Astrocyte (in vitro differentiated cells and primary cell): ENCODE measurements around the gene AMMECR1. TPM values are rescaled to one million over a fixed set of nuclear protein-coding genes. Genes with fewer than 3 reads are reported as not detected.

Experiments
- DNase-seq: peaks from one replicate; pipeline ENCODE4 v3.0.0-alpha.2; 2010; ENCODE audit warnings: low read depth
- FAIRE-seq: peaks from 2 replicates; lab custom pipeline; 2011; peaks lifted over from hg19 to GRCh38; lab: Jason Lieb, UNC
- H2AFZ ChIP-seq: 2 replicates; pipeline ENCODE4 v1.6.0; 2012; ENCODE audit warnings: low read depth, low read length, inconsistent platforms
- H3K27ac ChIP-seq: 2 replicates; pipeline ENCODE4 v1.5.1; 2011; ENCODE audit warnings: low read depth, low read length, inconsistent platforms
- H3K27me3 ChIP-seq: 2 replicates; pipeline ENCODE4 v1.6.0; 2011; ENCODE audit warnings: low read length, inconsistent platforms; ENCODE audit not compliant: insufficient read depth
- H3K36me3 ChIP-seq: 2 replicates; pipeline ENCODE4 v1.5.1; 2011; ENCODE audit warnings: low read length, inconsistent platforms; ENCODE audit not compliant: insufficient read depth
- H3K4me1 ChIP-seq: 2 replicates; pipeline ENCODE4 v1.5.1; 2011; ENCODE audit warnings: low read length, inconsistent platforms; ENCODE audit not compliant: insufficient read depth
- H3K4me2 ChIP-seq: 2 replicates; pipeline ENCODE4 v1.6.0; 2012; ENCODE audit warnings: low read length, inconsistent platforms
- H3K4me3 ChIP-seq: 2 replicates; pipeline ENCODE4 v1.5.1; 2011; ENCODE audit warnings: low read depth, mild to moderate bottlenecking, low read length, inconsistent platforms; ENCODE audit not compliant: insufficient read depth
- H3K79me2 ChIP-seq: 2 replicates; pipeline ENCODE4 v1.6.0; 2012; ENCODE audit warnings: mild to moderate bottlenecking, low read length, inconsistent platforms; ENCODE audit not compliant: insufficient read depth
- H3K9ac ChIP-seq: 2 replicates; pipeline ENCODE4 v1.6.0; 2012; ENCODE audit warnings: mild to moderate bottlenecking, low read length, inconsistent platforms
- H3K9me3 ChIP-seq: 2 replicates; pipeline ENCODE4 v1.5.1; 2012; ENCODE audit warnings: low read depth, mild to moderate bottlenecking, low read length, inconsistent platforms; ENCODE audit not compliant: insufficient read depth
- H4K20me1 ChIP-seq: 2 replicates; pipeline ENCODE4 v1.6.0; 2012; ENCODE audit warnings: low read length, inconsistent platforms; ENCODE audit not compliant: insufficient read depth
- H3K27ac Mint-ChIP-seq: one replicate; pipeline ENCODE4 v1.8.0; 2021; ENCODE audit warnings: mild to moderate bottlenecking, mixed read lengths; ENCODE audit not compliant: unreplicated experiment
- H3K27me3 Mint-ChIP-seq: one replicate; pipeline ENCODE4 v1.8.0; 2021; ENCODE audit warnings: low read depth, mixed read lengths; ENCODE audit not compliant: unreplicated experiment
- H3K36me3 Mint-ChIP-seq: one replicate; pipeline ENCODE4 v1.8.0; 2021; ENCODE audit warnings: low read depth, mixed read lengths; ENCODE audit not compliant: unreplicated experiment
- H3K4me1 Mint-ChIP-seq: one replicate; pipeline ENCODE4 v1.8.0; 2021; ENCODE audit warnings: low read depth, mixed read lengths; ENCODE audit not compliant: unreplicated experiment
- H3K4me3 Mint-ChIP-seq: one replicate; pipeline ENCODE4 v1.8.0; 2021; ENCODE audit warnings: mild to moderate bottlenecking, moderate library complexity, mixed read lengths; ENCODE audit not compliant: unreplicated experiment
- H3K9me3 Mint-ChIP-seq: one replicate; pipeline ENCODE4 v1.8.0; 2021; ENCODE audit warnings: mild to moderate bottlenecking, mixed read lengths; ENCODE audit not compliant: unreplicated experiment
- CTCF ChIP-seq: IDR thresholded peaks from 2 replicates; pipeline ENCODE4 v1.5.1; 2011; ENCODE audit warnings: low read depth, mild to moderate bottlenecking, inconsistent platforms, low read length, moderate library complexity; ENCODE audit not compliant: insufficient read depth
- EZH2 ChIP-seq: IDR thresholded peaks from 2 replicates; pipeline ENCODE4 v1.6.1; 2012; ENCODE audit warnings: mild to moderate bottlenecking, low read length, inconsistent platforms; ENCODE audit not compliant: insufficient read depth
- total RNA-seq: library from RNA; stranded (reverse); gene quantifications from 2 replicates; pipeline ENCODE4 v1.2.1, GENCODE V29; 2021

Gene AMMECR1
- total RNA-seq, 1 donor from 2014 or later, result 16.0 TPM

DNA sequence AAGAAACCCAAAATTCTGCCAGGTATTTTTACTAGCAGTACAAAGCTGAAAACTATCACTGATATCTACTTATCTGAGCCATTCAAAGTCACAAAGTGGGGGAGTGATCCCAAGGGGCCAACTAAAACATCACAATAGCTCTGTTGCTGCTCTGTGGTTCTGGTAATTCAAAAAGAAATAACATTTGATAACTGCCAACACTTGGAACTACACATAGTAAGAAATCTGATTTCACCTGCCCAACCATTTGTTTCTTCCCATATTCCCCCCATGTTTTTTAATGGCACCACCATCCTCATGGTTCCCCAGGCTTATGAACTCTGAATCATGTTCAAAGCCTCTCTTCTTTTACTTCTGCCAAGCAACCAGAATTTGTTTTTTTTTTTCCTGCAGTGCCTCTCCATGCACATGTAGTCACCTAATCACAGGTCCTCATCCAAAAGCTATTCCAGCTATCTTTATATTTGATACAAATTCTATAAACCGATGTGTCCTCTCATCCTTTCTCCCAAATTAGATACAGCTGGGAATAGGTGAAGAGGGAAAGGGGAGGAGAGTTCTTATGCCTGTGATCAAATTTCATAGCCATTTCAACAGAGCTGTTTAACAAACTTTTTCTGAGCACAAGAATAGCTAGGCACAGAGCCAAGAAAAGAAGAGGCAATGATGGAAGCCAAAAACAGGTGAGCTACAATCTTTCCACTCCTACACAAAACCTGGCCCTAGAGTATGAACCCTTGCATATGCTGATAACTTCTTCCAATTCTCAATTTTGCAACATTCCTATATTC is 7.7 kb downstream of the AMMECR1 start:
- Mint-ChIP-seq H3K36me3 (no peaks in the 10 kb centered on the region), H3K27ac (no peak overlapping the region), H3K4me3 (no peak overlapping the region), H3K27me3 (no peaks in the 10 kb centered on the region), H3K4me1 (peaks cover 27% of the 10 kb centered on the region), H3K9me3 (no peaks in the 10 kb centered on the region)
- no peak overlapping the region for H3K4me3 ChIP-seq
- no peak overlapping the region for H3K9ac ChIP-seq
- H4K20me1 ChIP-seq, result peaks cover 51% of the 10 kb centered on the region
- TF ChIP-seq EZH2, result no peak
- no peak for TF ChIP-seq CTCF
- no peaks in the 10 kb centered on the region for H3K27me3 ChIP-seq
- no peak overlapping the region for H2AFZ ChIP-seq
- no peak overlapping the region for H3K27ac ChIP-seq
- no peak overlapping the region for H3K4me2 ChIP-seq
- H3K4me1 ChIP-seq, result peaks cover 4% of the 10 kb centered on the region
- peaks cover 81% of the 10 kb centered on the region for H3K79me2 ChIP-seq
- H3K36me3 ChIP-seq, result no peaks in the 10 kb centered on the region
- FAIRE-seq (peak; percentile 70), DNase-seq (no peak)
- H3K9me3 ChIP-seq, result no peaks in the 10 kb centered on the region

GRCh38 chrX:110308220-110308619 is 9.7 kb downstream of the AMMECR1 start:
- Histone ChIP-seq H3K4me2 (no peak overlapping the region), H3K9ac (no peak overlapping the region), H2AFZ (no peak overlapping the region), H4K20me1 (peaks cover 34% of the 10 kb centered on the region), H3K79me2 (peaks cover 72% of the 10 kb centered on the region), H3K27me3 (no peaks in the 10 kb centered on the region), H3K4me3 (no peak overlapping the region), H3K36me3 (no peaks in the 10 kb centered on the region), H3K4me1 (peaks cover 4% of the 10 kb centered on the region), H3K27ac (no peak overlapping the region), H3K9me3 (no peaks in the 10 kb centered on the region)
- TF ChIP-seq CTCF (no peak), EZH2 (no peak)
- Mint-ChIP-seq H3K27ac (no peak overlapping the region), H3K9me3 (no peaks in the 10 kb centered on the region), H3K4me3 (no peak overlapping the region), H3K27me3 (no peaks in the 10 kb centered on the region), H3K4me1 (peaks cover 29% of the 10 kb centered on the region), H3K36me3 (no peaks in the 10 kb centered on the region)
- FAIRE-seq, result peak; percentile 66
- DNase-seq, result no peak

DNA sequence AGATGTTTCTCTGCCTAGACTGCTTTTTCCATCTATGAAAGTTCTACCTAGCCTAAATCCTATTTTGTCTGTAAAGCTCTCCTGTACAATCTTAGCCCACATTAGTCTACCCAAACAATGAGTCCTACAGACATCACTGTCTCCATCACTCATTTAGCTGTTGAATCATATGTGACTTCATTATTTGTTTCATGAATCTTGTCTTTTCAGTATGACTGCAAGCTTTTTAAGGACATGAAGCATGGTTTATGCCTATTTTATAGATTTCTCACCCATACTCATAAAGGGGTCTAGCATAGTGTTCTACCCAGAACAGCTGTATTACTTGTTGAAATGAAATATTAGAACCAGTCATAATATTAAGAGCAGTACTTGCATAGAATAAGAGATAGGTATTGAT is 13.0 kb downstream of the AMMECR1 start:
- H3K27me3 ChIP-seq, result no peaks in the 10 kb centered on the region
- H3K4me1 Mint-ChIP-seq, result peaks cover 9% of the 10 kb centered on the region
- no peak overlapping the region for H3K4me3 Mint-ChIP-seq
- H3K27me3 Mint-ChIP-seq, result no peaks in the 10 kb centered on the region
- H3K4me3 ChIP-seq, result no peak overlapping the region
- no peaks in the 10 kb centered on the region for H3K9me3 Mint-ChIP-seq
- DNase-seq (no peak), FAIRE-seq (no peak)
- H3K4me1 ChIP-seq, result peaks cover 2% of the 10 kb centered on the region
- peaks cover 10% of the 10 kb centered on the region for H4K20me1 ChIP-seq
- peaks cover 52% of the 10 kb centered on the region for H3K79me2 ChIP-seq
- H3K27ac ChIP-seq, result no peak overlapping the region
- no peak overlapping the region for H3K9ac ChIP-seq
- TF ChIP-seq CTCF (no peak), EZH2 (no peak)
- H3K36me3 Mint-ChIP-seq, result no peaks in the 10 kb centered on the region
- no peak overlapping the region for H2AFZ ChIP-seq
- no peak overlapping the region for H3K27ac Mint-ChIP-seq
- H3K4me2 ChIP-seq, result no peak overlapping the region
- no peaks in the 10 kb centered on the region for H3K36me3 ChIP-seq
- H3K9me3 ChIP-seq, result no peaks in the 10 kb centered on the region
